HepG2 (cell line): Measurements from ENCODE around the gene FAM32A. TPM values are rescaled to one million over a fixed set of nuclear protein-coding genes. Genes with fewer than 3 reads are reported as not detected.

Experiments
- CREM ChIP-seq, 2 experiments: sonication (generic) in 1 of 2; formaldehyde crosslinking in 1 of 2; IDR thresholded peaks; 2 replicates each; pipeline versions ENCODE4 v1.4.0 to v1.6.1; 2016 to 2020; ENCODE audit warnings: antibody characterized with exemption in 1 of 2, mild to moderate bottlenecking in 1 of 2, missing genetic modification reagents in 1 of 2
- HOXA7 ChIP-seq: sonication (generic); formaldehyde crosslinking; IDR thresholded peaks from 2 replicates; pipeline ENCODE4 v1.8.1; 2022; ENCODE audit warnings: mild to moderate bottlenecking, missing genetic modification reagents, moderate library complexity
- HOXD1 ChIP-seq: sonication (generic); formaldehyde crosslinking; IDR thresholded peaks from 2 replicates; pipeline ENCODE4 v1.5.0; 2020; ENCODE audit warnings: missing genetic modification reagents
- KDM2A ChIP-seq: sonication (generic); formaldehyde crosslinking; IDR thresholded peaks from 2 replicates; pipeline ENCODE4 v1.4.0; 2020; ENCODE audit warnings: low read depth, missing genetic modification reagents, borderline replicate concordance
- MAFK ChIP-seq, 2 experiments: IDR thresholded peaks in 1 of 2; conservative IDR thresholded peaks in 1 of 2; 2 replicates each; pipeline ENCODE4 v1.6.1; 2011; ENCODE audit warnings: improper control_type of control experiment in 2 of 2, low read length in 2 of 2
- NCOR1 ChIP-seq: fragments of 200-600 bp; sonication (generic); IDR thresholded peaks from 2 replicates; pipeline ENCODE4 v1.7.0; 2017; ENCODE audit warnings: antibody characterized with exemption, low read length, borderline replicate concordance
- NR2F6 ChIP-seq, 2 experiments: IDR thresholded peaks; 2 replicates each; pipeline ENCODE4 v1.6.1; 2016; ENCODE audit warnings: antibody characterized with exemption in 1 of 2, mild to moderate bottlenecking in 1 of 2
- PITX1 ChIP-seq: sonication (generic); formaldehyde crosslinking; IDR thresholded peaks from 2 replicates; pipeline ENCODE4 v1.5.1; 2020; ENCODE audit warnings: mild to moderate bottlenecking, missing genetic modification reagents
- TAF1 ChIP-seq: sonication (generic); formaldehyde crosslinking; IDR thresholded peaks from 2 replicates; pipeline ENCODE4 v1.4.0; 2020; ENCODE audit warnings: missing genetic modification reagents
- TRIM24 ChIP-seq: sonication (generic); formaldehyde crosslinking; IDR thresholded peaks from 2 replicates; pipeline ENCODE4 v1.8.0; 2022; ENCODE audit warnings: mild to moderate bottlenecking, missing genetic modification reagents
- ZNF296 ChIP-seq: sonication (generic); formaldehyde crosslinking; conservative IDR thresholded peaks from 2 replicates; pipeline ENCODE4 v1.5.0; 2020; ENCODE audit warnings: mild to moderate bottlenecking, missing genetic modification reagents
- ZNF614 ChIP-seq: IDR thresholded peaks from 2 replicates; pipeline ENCODE4 v1.6.1; 2018; ENCODE audit warnings: missing biosample characterization, missing genetic modification reagents, inconsistent platforms, borderline replicate concordance
- ZNF749 ChIP-seq: sonication (generic); formaldehyde crosslinking; IDR thresholded peaks from 2 replicates; pipeline ENCODE4 v1.8.0; 2022; ENCODE audit warnings: mild to moderate bottlenecking, missing genetic modification reagents, moderate library complexity, borderline replicate concordance
- ZZZ3 ChIP-seq: sonication (generic); formaldehyde crosslinking; IDR thresholded peaks from 2 replicates; pipeline ENCODE4 v1.4.0; 2020; ENCODE audit warnings: missing genetic modification reagents, mild to moderate bottlenecking, borderline replicate concordance
- polyA plus RNA-seq, 8 experiments: library from polyadenylated mRNA; depleted of rRNA in 3 of 8; stranded (reverse) in 7 of 8; unstranded in 1 of 8; fragments of >200 nt; fragmentation: Illumina TruSeq in 4 of 8; extraction: Trizol in 4 of 8; gene quantifications; 2 replicates each; pipeline versions ENCODE4 v1.2.1 to v1.2.3, GENCODE V29; 2011 to 2016; ENCODE audit warnings: low read depth in 4 of 8, missing spikeins in 1 of 8, mixed read lengths in 1 of 8; ENCODE audit not compliant: insufficient read depth in 1 of 8
- total RNA-seq, 5 experiments: library from RNA; depleted of rRNA; stranded (reverse); fragments of >200 nt; fragmentation: Illumina TruSeq; extraction: Trizol; gene quantifications; 2 replicates each; pipeline ENCODE4 v1.2.3, GENCODE V29; 2016; ENCODE audit warnings: low read depth in 1 of 5
- TF ChIP-seq, protein P1 (sequence below): sonication (generic); formaldehyde crosslinking; IDR thresholded peaks from 2 replicates; pipeline ENCODE4 v1.5.0; 2020; ENCODE audit warnings: mild to moderate bottlenecking, missing genetic modification reagents, borderline replicate concordance
- TF ChIP-seq, protein P2 (sequence below): sonication (generic); formaldehyde crosslinking; IDR thresholded peaks from 2 replicates; pipeline ENCODE4 v1.8.0; 2022; ENCODE audit warnings: mild to moderate bottlenecking, missing genetic modification reagents, borderline replicate concordance
- TF ChIP-seq, protein P3 (sequence below): sonication (generic); formaldehyde crosslinking; IDR thresholded peaks from 2 replicates; pipeline ENCODE4 v1.5.1; 2020; ENCODE audit warnings: missing genetic modification reagents, mild to moderate bottlenecking, borderline replicate concordance
- TF ChIP-seq, protein P4 (sequence below): sonication (generic); formaldehyde crosslinking; IDR thresholded peaks from 2 replicates; pipeline ENCODE4 v1.9.0; 2021; ENCODE audit warnings: missing genetic modification reagents, borderline replicate concordance

Gene FAM32A
- total and polyA plus RNA-seq, 2 of the 13 experiments (the other 11 are each of a cell fraction or from before 2014, with no cell fraction given) = 85.8 to 86.2 TPM

DNA sequence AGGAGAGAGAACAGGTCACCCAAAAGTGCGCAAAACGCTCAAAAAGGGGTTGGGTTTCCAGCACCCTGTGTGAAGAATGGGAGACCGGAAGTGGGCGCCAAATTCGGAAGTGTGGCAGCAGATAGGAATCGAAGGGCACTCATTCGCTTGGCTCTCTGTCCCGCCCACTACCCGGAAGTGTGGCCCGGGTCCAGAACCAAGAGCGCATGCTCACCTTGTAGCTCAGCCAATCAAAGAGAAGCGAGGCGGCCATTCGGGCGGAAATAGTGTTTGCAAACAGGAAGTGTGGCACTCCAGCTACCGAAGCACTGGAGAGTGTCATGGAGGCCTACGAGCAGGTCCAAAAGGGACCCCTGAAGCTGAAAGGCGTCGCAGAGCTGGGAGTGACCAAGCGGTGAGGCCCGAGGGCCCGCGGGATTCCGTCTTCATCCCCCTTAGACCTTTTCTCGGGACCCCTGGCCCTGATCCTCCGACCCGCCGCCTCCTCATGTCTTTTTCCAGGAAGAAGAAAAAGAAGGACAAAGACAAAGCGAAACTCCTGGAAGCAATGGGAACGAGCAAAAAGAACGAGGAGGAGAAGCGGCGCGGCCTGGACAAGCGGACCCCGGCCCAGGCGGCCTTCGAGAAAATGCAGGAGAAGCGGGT is at the start of gene FAM32A (continued):
- TF ChIP-seq, protein P1, sequence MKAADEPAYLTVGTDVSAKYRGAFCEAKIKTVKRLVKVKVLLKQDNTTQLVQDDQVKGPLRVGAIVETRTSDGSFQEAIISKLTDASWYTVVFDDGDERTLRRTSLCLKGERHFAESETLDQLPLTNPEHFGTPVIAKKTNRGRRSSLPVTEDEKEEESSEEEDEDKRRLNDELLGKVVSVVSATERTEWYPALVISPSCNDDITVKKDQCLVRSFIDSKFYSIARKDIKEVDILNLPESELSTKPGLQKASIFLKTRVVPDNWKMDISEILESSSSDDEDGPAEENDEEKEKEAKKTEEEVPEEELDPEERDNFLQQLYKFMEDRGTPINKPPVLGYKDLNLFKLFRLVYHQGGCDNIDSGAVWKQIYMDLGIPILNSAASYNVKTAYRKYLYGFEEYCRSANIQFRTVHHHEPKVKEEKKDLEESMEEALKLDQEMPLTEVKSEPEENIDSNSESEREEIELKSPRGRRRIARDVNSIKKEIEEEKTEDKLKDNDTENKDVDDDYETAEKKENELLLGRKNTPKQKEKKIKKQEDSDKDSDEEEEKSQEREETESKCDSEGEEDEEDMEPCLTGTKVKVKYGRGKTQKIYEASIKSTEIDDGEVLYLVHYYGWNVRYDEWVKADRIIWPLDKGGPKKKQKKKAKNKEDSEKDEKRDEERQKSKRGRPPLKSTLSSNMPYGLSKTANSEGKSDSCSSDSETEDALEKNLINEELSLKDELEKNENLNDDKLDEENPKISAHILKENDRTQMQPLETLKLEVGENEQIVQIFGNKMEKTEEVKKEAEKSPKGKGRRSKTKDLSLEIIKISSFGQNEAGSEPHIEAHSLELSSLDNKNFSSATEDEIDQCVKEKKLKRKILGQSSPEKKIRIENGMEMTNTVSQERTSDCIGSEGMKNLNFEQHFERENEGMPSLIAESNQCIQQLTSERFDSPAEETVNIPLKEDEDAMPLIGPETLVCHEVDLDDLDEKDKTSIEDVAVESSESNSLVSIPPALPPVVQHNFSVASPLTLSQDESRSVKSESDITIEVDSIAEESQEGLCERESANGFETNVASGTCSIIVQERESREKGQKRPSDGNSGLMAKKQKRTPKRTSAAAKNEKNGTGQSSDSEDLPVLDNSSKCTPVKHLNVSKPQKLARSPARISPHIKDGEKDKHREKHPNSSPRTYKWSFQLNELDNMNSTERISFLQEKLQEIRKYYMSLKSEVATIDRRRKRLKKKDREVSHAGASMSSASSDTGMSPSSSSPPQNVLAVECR (CRISPR knock-in tag) = peak; percentile 86; the same call in 1 of the 2 replicates
- no peak for TF ChIP-seq TRIM24
- TF ChIP-seq ZNF614 (CRISPR knock-in tag) = no peak; the same call in 1 of the 2 replicates
- TF ChIP-seq, protein P2, sequence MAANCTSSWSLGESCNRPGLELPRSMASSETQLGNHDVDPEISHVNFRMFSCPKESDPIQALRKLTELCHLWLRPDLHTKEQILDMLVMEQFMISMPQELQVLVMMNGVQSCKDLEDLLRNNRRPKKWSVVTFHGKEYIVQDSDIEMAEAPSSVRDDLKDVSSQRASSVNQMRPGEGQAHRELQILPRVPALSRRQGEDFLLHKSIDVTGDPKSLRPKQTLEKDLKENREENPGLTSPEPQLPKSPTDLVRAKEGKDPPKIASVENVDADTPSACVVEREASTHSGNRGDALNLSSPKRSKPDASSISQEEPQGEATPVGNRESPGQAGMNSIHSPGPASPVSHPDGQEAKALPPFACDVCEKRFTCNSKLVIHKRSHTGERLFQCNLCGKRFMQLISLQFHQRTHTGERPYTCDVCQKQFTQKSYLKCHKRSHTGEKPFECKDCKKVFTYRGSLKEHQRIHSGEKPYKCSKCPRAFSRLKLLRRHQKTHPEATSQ = no peak
- TF ChIP-seq PITX1 (CRISPR knock-in tag) = no peak; the same call in 1 of the 2 replicates
- peak; percentile 84 for TF ChIP-seq CREM (IDR thresholded peaks at IDR 0.05)
- TF ChIP-seq CREM (CRISPR knock-in tag; IDR thresholded peaks at IDR 0.05) = no peak
- TF ChIP-seq, protein P3, sequence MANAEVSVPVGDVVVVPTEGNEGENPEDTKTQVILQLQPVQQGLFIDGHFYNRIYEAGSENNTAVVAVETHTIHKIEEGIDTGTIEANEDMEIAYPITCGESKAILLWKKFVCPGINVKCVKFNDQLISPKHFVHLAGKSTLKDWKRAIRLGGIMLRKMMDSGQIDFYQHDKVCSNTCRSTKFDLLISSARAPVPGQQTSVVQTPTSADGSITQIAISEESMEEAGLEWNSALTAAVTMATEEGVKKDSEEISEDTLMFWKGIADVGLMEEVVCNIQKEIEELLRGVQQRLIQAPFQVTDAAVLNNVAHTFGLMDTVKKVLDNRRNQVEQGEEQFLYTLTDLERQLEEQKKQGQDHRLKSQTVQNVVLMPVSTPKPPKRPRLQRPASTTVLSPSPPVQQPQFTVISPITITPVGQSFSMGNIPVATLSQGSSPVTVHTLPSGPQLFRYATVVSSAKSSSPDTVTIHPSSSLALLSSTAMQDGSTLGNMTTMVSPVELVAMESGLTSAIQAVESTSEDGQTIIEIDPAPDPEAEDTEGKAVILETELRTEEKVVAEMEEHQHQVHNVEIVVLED (CRISPR knock-in tag) = no peak; the same call in 1 of the 2 replicates
- peak; percentile 89 for TF ChIP-seq TAF1 (CRISPR knock-in tag)
- no peak for TF ChIP-seq HOXA7 (CRISPR knock-in tag)
- TF ChIP-seq MAFK (conservative IDR thresholded peaks at IDR 0.05 in 1 of 2, IDR thresholded peaks at IDR 0.05 in 1 of 2; ENCODE audit: low read length in 2 of 2) = no peak
- 0 out of 2 replicates have a peak, but pooled peaks have one; percentile 24 for TF ChIP-seq HOXD1
- TF ChIP-seq ZZZ3 = no peak; the same call in 1 of the 2 replicates
- TF ChIP-seq KDM2A = peak; percentile 71
- no peak for TF ChIP-seq ZNF749 (CRISPR knock-in tag)
- TF ChIP-seq NCOR1 = peak; percentile 36; the same call in 1 of the 2 replicates
- no peak for TF ChIP-seq NR2F6 (IDR thresholded peaks at IDR 0.05)
- TF ChIP-seq NR2F6 (CRISPR knock-in tag; IDR thresholded peaks at IDR 0.05) = no peak
- TF ChIP-seq ZNF296 = no peak
- TF ChIP-seq, protein P4, sequence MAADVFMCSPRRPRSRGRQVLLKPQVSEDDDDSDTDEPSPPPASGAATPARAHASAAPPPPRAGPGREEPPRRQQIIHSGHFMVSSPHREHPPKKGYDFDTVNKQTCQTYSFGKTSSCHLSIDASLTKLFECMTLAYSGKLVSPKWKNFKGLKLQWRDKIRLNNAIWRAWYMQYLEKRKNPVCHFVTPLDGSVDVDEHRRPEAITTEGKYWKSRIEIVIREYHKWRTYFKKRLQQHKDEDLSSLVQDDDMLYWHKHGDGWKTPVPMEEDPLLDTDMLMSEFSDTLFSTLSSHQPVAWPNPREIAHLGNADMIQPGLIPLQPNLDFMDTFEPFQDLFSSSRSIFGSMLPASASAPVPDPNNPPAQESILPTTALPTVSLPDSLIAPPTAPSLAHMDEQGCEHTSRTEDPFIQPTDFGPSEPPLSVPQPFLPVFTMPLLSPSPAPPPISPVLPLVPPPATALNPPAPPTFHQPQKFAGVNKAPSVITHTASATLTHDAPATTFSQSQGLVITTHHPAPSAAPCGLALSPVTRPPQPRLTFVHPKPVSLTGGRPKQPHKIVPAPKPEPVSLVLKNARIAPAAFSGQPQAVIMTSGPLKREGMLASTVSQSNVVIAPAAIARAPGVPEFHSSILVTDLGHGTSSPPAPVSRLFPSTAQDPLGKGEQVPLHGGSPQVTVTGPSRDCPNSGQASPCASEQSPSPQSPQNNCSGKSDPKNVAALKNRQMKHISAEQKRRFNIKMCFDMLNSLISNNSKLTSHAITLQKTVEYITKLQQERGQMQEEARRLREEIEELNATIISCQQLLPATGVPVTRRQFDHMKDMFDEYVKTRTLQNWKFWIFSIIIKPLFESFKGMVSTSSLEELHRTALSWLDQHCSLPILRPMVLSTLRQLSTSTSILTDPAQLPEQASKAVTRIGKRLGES (CRISPR knock-in tag) = no peak
